GM21528 (cell line): ENCODE data around the gene FAM234B.
"Not testable (repeated sequence)": the region's sequence is repeated elsewhere in the genome, so short reads cannot be mapped to it uniquely, and the experiment has no call there.

Experiments
- ATAC-seq: cut with Tn5 transposase; IDR thresholded peaks from one replicate; pipeline ENCODE4 v1.9.1; 2021; ENCODE audit warnings: mild to moderate bottlenecking, moderate library complexity; ENCODE audit not compliant: unreplicated experiment, low FRiP score

The FAM234B gene

GRCh38 chr12:13022851-13023271 lies 21.3 kb upstream of the FAM234B start:
- ATAC-seq, result no peak

DNA sequence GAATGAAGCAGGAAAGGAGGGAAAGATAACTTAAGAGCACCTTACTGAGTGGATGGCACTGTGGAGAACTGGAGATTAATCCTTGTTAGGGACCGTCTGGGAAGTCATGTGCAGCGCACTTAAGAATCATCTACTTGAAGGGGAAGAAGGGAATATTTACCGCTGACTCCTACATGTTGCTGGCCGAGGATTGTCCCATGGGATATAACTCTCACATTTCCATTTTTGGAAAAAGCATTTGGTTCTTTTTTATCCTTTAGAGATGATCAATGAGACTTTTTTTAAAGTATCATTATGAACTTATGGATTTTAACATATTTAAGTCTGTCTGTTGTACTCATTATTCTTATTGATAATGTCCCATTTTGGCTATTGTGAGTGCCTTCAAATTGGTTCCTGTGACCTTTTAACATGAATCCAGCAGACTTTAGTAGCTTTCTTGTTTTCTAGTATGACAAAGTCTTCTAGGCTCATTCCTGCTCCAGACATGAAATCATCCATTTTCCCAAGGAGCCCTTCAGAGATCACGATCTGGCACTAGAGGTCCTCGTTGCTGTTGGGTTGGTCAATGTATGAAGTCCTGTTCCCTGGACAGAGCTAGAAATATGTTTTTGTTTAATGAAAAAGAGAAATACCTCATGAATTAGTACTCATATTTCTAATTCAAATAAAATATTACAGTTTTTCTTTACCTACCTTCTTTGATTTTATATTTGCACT lies 20.2 kb upstream of the FAM234B start:
- ATAC-seq, result no peak

DNA sequence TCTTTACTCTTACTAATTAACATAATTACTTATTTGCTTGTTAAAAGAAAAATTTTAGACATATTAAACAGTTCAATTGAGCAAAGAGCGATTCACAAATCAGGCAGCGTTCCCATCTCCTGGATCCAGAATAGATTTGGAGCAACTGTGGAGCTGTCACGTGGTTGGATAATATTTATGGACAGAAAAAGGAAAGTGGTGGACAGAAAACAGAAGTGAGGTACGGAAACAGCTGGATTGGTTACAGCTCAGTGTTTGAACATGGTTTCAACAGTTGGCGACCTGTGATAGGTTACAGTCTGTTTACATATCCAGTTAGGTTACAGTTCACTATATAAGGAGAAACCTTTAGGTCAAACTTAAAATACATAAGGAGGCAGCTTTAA lies 19.7 kb upstream of the FAM234B start:
- ATAC-seq, result no peak

DNA sequence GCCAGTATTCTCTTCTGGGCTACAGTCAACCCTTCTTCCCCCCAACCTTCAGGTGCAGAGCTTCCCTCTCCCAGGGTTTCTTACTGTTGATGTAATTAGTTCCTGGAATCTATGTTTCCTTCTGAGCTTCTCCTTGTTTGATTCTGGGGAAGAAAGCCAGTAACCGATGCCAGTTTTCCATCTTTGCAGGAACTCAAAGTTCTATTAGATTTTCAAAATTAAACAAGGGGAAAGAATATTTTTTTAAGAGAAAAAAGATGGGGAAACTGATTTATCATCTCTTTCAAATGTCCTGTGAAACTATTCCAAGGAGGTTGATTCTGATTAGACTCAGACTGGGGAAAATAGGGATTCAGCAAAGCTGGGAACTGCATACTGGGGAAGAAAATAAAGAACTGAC lies 17.9 kb upstream of the FAM234B start:
- ATAC-seq, result no peak

GRCh38 chr12:13027032-13027431 lies 17.1 kb upstream of the FAM234B start:
- ATAC-seq, result no peak

DNA sequence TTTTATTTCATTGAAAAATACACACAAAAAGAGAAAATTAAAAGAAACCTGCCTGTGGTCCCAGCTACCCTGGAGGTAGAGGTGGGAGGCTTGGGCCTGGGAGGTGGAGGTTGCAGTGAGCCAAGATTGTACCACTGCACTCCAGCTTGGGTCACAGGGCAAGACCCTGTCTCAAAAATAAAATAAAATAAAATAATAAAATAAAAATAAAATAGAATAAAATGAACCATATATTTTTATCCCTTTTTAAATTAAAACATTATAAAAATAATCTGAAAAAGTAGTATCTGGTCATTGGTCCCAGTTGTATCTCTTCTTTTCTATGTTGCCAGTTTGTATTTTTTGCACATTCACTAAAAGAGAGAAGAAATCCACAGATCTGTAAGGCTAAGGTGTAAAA lies 16.7 kb upstream of the FAM234B start:
- no peak for ATAC-seq

DNA sequence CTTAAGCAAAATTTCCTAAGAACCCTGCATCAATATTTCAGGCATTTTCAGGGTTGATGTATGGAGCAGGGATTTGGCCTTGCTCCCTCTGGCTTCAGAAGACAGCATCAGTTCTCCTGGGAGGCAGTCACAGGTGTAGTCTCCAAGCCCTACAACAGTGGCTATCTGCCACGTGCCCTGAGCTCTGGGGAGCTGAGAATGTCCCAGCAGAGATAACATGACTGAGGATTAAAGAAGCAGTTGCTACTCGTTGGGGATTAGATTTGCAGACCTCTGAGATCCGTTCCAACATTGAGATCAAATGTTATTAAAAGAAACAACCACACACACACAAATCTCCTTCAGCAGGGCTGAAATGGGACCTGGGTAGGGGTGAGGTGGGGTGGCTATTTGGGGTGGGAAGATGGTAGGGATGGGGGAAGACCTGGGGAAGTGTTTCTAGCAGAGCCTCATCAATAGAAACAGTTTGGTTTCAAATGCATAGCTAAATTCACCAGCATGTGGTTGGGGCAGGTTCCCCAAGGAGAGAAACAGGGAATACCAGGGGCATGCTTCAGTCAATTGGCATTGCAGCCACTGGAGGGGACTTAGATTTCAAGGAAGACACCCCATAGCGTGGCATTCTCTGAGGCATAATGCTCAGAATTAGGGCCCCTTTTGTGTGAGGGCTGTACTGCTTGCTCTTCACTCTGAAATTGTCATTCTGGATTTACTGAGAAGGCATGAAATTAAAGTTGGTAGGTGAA lies 15.2 kb upstream of the FAM234B start:
- ATAC-seq, result no peak

- ATAC-seq, result no peak
Observed at GRCh38 chr12:13030541-13031291, 13.5 kb upstream of the FAM234B start.

GRCh38 chr12:13032164-13032563 lies 12.0 kb upstream of the FAM234B start:
- ATAC-seq, result no peak

- no peak for ATAC-seq
Observed at GRCh38 chr12:13033476-13033875, 10.7 kb upstream of the FAM234B start.

- ATAC-seq, result not testable (repeated sequence)
Observed at GRCh38 chr12:13035335-13035734, 8.8 kb upstream of the FAM234B start.

DNA sequence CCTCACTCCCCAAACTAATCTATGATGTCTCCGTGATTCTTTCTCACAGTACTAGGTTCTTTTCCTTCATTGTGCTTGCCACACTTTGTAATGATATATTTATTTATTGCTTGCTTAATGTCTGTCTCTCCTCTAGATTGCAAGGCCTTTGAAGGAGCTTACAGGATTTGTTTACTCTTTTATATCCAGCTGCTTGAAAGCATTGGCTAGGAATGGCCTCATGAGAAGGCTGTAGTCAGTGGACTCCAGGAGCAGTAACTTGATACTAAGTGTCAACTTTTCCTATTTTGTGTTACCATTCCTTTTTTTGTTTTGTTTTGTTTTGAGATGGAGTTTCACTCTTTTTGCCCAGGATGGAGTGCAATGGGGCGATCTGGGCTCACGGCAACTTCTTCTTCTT lies 7.3 kb upstream of the FAM234B start:
- no peak for ATAC-seq

- no peak for ATAC-seq
Observed at GRCh38 chr12:13038491-13039161, 5.6 kb upstream of the FAM234B start.

- ATAC-seq, result no peak
Observed at GRCh38 chr12:13039328-13039956, 4.7 kb upstream of the FAM234B start.

DNA sequence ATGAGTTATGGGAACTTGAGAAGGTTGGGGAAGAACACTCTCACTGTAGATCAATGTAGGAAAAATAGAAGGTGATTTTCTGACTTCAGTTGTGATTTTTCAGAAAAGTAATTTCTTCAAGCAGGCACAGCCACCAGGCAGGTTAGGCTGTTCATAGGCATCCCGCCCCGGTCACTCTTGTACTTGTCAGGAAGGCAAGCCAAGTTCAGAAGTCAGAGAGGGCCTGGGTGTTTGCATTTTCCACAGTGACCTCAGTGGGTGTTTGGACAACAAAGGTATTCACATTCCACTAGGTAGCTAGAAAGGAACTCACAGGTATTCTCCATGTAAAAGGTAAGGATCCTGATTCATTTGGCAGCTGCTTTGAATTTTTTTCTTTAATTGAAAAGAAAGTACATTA lies 3.0 kb upstream of the FAM234B start:
- no peak for ATAC-seq

DNA sequence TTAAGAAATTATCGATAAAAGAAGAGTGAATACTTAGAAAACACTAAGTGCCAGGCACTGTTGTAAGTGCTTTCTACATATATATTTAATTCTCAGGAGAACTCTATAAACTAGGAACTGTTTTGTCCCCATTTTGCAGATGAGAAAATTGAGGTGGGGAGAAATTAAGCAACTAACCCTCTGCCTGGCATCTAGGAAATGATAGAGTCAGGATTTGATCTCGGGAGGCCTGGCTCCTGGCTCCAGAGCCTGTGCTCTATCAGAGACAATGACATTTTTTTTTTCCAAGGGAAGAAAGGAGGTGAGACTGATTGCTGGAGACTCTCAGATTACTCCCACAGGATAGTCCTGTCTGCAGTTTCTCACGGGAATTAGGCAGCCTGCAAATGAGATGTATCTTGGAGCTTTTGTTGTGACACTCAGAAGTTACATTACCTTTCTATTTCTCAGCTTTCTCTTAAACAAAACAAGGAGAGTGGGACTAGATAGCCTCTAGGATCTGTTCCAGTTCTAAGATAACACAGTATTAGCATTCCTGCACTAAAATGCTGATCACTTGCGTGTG lies 1.4 kb upstream of the FAM234B start:
- ATAC-seq, result no peak

- no peak for ATAC-seq
Observed at GRCh38 chr12:13044906-13045299, 722 bp downstream of the FAM234B start.

DNA sequence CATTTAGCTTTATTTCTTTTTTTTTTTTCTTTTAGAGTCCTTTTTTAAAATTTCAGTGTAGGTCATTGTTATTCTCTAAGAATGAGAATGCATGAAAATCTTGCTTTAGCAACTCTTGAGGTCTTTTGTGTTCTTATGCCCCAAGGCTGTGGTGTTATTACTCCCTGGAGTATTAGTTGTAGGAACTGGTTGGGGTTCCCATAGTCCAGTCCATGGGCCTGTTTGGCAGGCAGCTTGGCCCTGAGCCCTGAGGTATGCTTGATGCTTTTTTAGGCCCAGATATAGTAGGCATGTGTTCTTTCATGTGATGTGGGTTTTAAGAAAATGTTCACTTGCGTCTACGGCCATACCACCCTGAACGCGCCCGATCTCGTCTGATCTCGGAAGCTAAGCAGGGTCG lies 1.6 kb downstream of the FAM234B start:
- ATAC-seq, result no peak

DNA sequence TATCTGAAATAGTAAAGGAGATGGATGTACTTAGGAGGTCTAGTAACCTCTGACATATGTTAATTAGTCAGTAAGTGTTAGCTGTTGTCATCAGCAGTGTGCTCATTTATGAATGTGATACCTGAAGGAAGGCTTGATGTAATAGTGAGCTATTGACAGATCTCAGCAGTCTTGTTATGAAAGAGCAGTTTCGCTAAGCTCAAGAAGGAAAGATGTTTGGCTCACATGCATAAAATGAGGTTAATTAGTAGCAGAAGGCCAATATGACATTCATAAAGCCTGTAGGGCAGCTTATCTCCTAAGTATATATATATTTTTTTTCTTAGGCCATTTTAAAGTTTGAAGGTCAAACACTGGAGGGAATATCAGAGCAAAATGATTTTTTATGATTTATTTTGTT lies 2.8 kb downstream of the FAM234B start:
- no peak for ATAC-seq

DNA sequence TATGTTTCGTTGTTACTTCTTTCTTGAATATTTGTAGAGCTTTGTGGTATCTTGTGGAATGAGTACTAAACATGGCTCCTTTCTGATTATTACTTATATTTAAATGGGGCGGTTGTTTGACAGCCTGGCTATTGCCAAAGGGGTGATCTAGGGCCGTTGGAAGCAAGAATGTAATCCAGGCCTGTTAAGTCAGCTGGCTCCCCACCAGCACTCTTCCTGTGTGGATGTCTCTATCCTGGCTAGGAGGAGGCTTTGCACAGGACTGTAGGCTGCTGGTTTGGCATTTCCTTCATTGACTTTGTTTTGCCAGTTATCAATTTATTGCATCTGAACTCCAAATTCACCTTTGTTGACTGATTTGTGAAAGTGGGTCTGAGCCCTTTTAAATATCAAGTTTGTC lies 5.6 kb downstream of the FAM234B start:
- no peak for ATAC-seq
